ENCODE results near the gene MAP2. TPM values are rescaled to one million over a fixed set of nuclear protein-coding genes. Genes with fewer than 3 reads are reported as not detected.
"Not testable (repeated sequence)": the region's sequence is repeated elsewhere in the genome, so short reads cannot be mapped to it uniquely, and the experiment has no call there.

MAP2 gene
- total RNA-seq, 4 donors from 2014 or later = 18.9 to 36.4 (median 25.3) TPM

- DNase-seq (ENCODE audit: low spot score) (no peak), ATAC-seq (ENCODE audit: low FRiP score) (no peak)
- no peak for TF ChIP-seq CTCF (IDR thresholded peaks at IDR 0.05)
These were observed 158.4 kb downstream of the MAP2 start for GRCh38 chr2:209582281-209582680.

- ATAC-seq (ENCODE audit: low FRiP score) (no peak), DNase-seq (ENCODE audit: low spot score) (no peak)
- no peak for TF ChIP-seq CTCF (IDR thresholded peaks at IDR 0.05)
These were observed 160.6 kb downstream of the MAP2 start for GRCh38 chr2:209584472-209584871.

- DNase-seq (ENCODE audit: low spot score) = no peak
- no peak for ATAC-seq (ENCODE audit: low FRiP score)
- TF ChIP-seq CTCF (IDR thresholded peaks at IDR 0.05) = no peak
These were observed 161.1 kb downstream of the MAP2 start for GRCh38 chr2:209584915-209585314.

- no peak for ATAC-seq (ENCODE audit: low FRiP score)
- no peak for DNase-seq (ENCODE audit: low spot score)
- no peak for TF ChIP-seq CTCF (IDR thresholded peaks at IDR 0.05)
These were observed 167.2 kb downstream of the MAP2 start for GRCh38 chr2:209591021-209591420.

- no peak for TF ChIP-seq CTCF (IDR thresholded peaks at IDR 0.05)
- no peak for ATAC-seq (ENCODE audit: low FRiP score)
- DNase-seq (ENCODE audit: low spot score) = no peak
These were observed 168.3 kb downstream of the MAP2 start for GRCh38 chr2:209592106-209592505.

- TF ChIP-seq CTCF (IDR thresholded peaks at IDR 0.05) = no peak
- no peak for ATAC-seq (ENCODE audit: low FRiP score)
- no peak for DNase-seq (ENCODE audit: low spot score)
These were observed 170.1 kb downstream of the MAP2 start for GRCh38 chr2:209593930-209594329.

- DNase-seq (ENCODE audit: low spot score) = no peak
- no peak for TF ChIP-seq CTCF (IDR thresholded peaks at IDR 0.05)
- no peak for ATAC-seq (ENCODE audit: low FRiP score)
These were observed 172.4 kb downstream of the MAP2 start for GRCh38 chr2:209596262-209596661.

- ATAC-seq (ENCODE audit: low FRiP score); DNase-seq (ENCODE audit: low spot score): not testable (repeated sequence)
These were observed 174.4 kb downstream of the MAP2 start for GRCh38 chr2:209598227-209598626.
